COLO668 (cell line): ENCODE measurements around the gene TMEM130.

Source experiments
- DNase-seq: peaks from one replicate; lab custom pipeline; 2025; ENCODE audit not compliant: unreplicated experiment; lab: John Stamatoyannopoulos, UW

Gene TMEM130

GRCh38 chr7:98869597-98870120 is at the start of gene TMEM130:
Gene TMEM130, minus strand, starts transcription at chr7:98870014. Its CDS starts 153 bp downstream, at chr7:98869861.
- peak; percentile 16 for DNase-seq

DNA sequence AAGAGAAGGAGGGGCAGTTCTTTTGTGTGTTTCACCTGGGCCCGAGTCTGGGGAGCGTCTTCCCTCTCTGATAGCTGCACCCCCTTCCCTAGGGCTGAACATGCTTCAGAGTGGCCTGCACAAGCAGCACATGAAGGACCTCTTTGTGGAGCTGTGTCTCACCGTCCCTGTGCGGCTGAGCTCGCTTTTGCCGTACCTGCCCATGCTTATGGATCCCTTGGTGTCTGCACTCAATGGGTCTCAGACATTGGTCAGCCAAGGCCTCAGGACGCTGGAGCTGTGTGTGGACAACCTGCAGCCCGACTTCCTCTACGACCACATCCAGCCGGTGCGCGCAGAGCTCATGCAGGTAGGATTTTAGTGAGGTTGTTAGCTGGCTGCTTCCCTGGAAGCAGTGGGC is 47.5 kb upstream of the TMEM130 start:
- DNase-seq, result no peak

- no peak for DNase-seq
These were observed 43.8 kb upstream of the TMEM130 start for GRCh38 chr7:98913612-98914011.

DNA sequence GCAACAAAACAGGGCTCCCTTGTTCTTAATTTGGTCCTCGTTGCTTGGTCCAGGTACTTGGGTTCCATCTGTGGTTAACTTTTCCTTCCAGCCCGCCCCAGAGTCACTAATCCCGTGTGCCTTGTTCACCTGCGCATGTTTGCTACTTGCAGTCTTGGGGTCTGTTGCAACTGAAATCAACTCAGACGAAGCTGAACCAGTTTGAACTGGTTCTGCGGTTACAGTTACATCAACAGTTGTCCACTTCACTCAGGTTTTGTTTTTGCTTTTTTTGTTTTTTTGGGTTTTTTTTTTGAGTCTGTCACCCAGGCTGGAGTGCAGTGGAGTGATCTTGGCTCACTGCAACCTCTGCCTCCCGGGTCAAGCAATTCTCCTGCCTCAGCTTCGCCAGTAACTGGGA is 43.2 kb upstream of the TMEM130 start:
- no peak for DNase-seq

DNA sequence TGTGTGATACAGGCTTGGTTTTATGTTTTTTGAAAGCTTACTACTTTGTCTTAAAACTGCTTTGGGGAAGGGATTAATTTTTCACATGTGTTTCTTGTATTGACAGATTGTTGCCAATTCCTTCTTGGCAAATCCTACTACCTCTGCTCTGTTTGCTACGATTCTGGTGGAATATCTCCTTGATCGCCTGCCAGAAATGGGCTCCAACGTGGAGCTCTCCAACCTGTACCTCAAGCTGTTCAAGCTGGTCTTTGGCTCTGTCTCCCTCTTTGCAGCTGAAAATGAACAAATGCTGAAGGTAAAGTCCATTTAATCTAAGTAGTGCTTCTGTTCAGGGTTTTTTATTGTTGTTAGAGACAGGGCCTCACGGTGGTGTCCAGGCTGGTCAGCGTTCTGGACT is 42.1 kb upstream of the TMEM130 start:
- DNase-seq, result no peak

DNA sequence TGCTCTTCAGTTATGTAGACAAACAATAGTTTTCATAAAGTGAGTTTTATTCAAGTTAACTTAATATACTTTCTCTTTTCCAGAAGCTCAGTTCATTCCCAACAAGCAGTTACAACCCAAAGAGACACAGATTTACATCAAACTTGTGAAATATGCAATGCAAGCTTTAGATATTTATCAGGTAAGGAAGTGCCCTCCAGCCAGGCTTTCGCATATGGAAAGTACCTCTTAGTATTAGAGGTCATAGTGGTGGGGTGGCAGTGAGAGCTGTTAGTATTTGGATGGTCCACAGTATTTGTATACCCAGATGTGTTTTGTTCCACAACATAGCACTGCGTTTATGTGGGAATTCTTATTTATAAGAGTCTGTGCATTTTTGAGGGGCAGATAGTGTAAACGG is 40.6 kb upstream of the TMEM130 start:
- DNase-seq, result no peak

DNA sequence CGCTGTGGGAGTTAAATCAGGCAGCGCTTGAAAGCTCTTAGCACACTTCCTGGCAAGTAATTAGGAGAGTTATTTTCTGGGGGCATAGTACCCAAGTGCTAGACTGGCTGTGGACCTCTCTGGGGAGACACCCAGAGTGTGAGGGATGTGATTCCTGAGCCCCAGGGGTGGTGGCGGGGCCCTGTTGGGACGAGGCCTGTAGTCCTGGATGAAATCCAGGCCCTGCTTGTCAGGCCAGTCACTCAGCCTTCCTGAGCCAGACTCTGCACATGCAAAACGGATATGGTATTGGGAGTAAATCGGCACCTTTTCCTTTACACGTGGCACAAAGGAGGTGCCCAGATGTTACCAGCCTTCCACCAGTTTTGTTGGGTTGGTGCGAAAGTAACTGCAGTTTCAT is 39.7 kb upstream of the TMEM130 start:
- DNase-seq, result no peak

DNA sequence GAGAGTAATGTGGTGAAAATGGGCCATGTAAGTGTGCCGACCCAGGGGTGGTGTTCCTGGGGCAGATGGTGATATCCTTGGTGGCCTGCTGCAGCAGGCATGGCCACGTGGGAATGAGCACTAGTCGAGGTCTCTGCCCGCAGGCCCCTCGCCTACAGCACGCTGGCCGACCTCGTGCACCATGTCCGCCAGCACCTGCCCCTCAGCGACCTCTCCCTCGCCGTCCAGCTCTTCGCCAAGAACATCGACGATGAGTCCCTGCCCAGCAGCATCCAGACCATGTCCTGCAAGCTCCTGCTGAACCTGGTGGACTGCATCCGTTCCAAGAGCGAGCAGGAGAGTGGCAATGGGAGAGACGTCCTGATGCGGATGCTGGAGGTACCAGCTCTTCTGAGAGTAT is 38.8 kb upstream of the TMEM130 start:
- no peak for DNase-seq

GRCh38 chr7:98907570-98907969 is 37.8 kb upstream of the TMEM130 start:
- no peak for DNase-seq

DNA sequence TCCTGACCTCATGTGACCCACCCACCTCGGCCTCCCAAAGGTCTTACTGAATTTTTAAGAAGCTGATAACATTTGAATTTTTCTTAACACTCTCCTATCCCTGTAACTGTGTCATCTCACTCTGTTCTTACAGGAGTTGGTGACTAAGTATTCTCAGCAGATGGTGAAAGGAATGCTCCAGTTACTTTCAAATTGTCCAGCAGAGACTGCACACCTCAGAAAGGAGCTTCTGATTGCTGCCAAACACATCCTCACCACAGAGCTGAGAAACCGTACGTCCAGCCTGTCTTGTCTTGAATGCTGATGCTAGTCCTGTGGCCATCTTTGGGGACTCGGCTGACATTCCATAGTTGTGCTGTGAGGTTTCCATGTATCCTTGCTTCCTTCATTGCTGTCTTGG is 33.4 kb upstream of the TMEM130 start:
- no peak for DNase-seq

DNA sequence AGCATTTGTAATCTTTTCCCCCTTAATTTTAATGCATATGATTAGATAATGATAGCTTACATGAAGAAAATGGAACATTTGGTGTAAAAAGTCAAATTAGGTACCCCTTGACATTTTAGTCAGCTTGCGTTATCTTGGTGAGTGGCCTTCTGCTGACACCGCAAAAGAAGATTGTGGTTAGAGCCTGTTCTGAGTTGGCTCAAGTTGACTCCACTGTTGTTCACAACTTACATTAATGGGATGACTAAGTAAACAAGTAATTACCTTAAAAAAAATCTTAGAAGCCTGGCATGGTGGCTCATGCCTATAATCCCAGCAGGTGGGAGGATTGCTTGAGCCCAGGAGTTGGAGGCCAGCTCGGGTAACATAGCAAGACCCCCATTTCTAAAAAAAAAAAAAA is 32.7 kb upstream of the TMEM130 start:
- DNase-seq, result no peak

- DNase-seq, result no peak
These were observed 31.0 kb upstream of the TMEM130 start for GRCh38 chr7:98900815-98901214.

DNA sequence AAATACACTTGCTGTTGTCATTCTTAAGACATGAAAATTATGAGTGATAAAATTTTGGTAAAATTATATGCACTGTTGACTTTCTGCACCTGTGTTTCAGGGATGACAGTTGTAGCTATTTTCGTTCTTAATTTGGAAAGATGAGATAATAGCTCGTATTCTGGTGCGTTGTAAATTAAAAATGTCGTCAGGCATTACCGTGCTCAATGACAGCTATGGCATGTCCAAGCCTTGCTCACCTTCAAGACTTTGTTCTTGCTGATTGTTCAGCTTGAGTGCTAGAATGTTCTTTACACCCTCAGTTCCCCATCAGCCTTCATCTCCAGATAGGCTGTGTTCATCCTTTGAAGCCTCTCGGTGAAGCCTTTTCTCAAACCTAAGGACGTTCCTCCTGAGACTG is 30.0 kb upstream of the TMEM130 start:
- DNase-seq, result no peak

GRCh38 chr7:98892609-98893008 is 22.8 kb upstream of the TMEM130 start:
- DNase-seq, result no peak

DNA sequence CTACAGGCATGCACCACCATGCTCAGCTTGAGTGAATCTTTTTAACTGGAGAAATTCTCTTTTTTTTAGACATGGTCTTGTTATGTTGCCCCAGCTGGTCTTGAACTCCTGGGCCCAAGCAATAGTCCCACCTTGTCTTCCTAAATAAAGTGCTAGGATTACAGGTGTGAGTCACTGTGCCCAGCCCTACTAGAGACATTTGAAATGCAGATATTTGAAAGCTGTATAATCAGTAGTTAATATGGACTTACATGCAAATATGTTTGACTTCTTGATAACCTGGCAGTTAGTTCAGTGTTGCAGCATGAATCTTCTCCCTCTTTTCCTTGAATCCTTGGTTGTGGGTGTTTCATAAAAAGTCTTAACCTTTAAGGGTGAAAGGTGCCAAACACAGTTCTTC is 17.2 kb upstream of the TMEM130 start:
- DNase-seq, result no peak

GRCh38 chr7:98884416-98884815 is 14.6 kb upstream of the TMEM130 start:
- no peak for DNase-seq

DNA sequence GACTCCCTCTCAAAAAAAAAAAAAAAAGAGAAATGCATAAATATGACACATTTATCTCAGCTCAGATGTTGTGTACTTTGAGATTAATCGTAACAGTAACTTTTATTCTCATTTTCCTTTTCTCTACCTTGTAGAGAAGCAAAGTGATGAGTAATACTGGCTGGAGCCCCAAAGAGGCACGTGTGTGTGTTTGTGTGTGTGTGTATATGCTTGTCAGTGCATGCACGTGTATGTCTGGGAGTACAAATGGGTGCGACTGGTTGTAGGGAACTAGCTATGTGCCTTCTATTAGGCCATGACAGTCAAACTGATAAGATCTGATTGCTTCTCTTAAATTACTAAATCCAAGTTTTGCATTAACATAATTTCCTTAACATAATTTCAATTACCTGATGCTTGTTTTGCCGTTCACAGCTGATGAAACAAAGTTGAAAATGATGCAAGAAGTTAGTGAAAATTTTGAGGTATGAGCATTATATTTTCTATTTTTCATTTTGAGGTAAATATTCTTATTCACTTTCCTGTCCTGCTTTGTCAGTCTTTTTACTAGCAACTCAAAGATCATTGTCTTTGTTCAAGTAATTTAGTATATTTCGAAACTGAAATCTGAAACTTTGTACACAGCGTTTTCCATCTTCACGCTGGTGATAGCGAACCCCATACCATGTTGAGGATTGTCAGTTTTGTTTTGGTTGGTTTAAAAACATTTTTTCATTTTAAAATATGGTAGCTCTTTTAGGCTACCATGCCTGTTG is 11.9 kb upstream of the TMEM130 start:
- no peak for DNase-seq

DNA sequence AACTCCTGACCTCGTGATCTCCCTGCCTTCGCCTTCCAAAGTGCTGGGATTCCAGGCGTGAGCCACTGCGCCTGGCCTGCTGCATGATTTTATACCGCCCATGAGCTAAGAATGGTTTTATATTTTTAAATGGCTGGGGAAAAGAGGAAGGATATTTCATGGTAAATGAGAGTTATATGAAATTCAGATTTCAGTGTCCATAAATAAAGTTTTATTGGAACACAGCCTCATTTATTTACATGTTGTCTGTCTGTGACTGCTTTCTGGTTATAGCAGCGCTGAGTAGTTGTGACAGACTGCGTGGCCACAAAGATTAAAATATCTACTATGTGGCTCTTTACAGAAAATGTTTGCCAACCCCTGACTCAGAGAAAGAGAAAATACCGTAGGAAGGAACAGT is 10.7 kb upstream of the TMEM130 start:
- DNase-seq, result no peak

- no peak for DNase-seq
These were observed 10.1 kb upstream of the TMEM130 start for GRCh38 chr7:98879979-98880315.

- peak; percentile 51 for DNase-seq
These were observed 9.6 kb upstream of the TMEM130 start for GRCh38 chr7:98879198-98879978.

GRCh38 chr7:98878365-98879197 is 8.8 kb upstream of the TMEM130 start, which contains the start of gene TRRAP:
Gene TRRAP, plus strand, starts transcription at chr7:98878532. Its CDS starts 2,619 bp downstream, at chr7:98881151.
- peak; percentile 78 for DNase-seq
